HepG2 (cell line): ENCODE measurements around the gene ACE. TPM values are rescaled to one million over a fixed set of nuclear protein-coding genes. Genes with fewer than 3 reads are reported as not detected.
A peak's percentile ranks its signal among the peaks of the same experiment; 100 is the strongest.

Experiments used
- BHLHE40 ChIP-seq: IDR thresholded peaks from 2 replicates; pipeline ENCODE4 v1.6.1; 2011; ENCODE audit warnings: low read length, improper control_type of control experiment
- FOXO1 ChIP-seq: sonication (generic); formaldehyde crosslinking; IDR thresholded peaks from 2 replicates; pipeline ENCODE4 v1.4.0; 2020; ENCODE audit warnings: missing genetic modification reagents
- GPBP1L1 ChIP-seq: sonication (generic); formaldehyde crosslinking; IDR thresholded peaks from 2 replicates; pipeline ENCODE4 v1.5.0; 2020; ENCODE audit warnings: mild to moderate bottlenecking, missing genetic modification reagents
- IRF2 ChIP-seq: IDR thresholded peaks from 2 replicates; pipeline ENCODE4 v1.6.1; 2018; ENCODE audit warnings: missing genetic modification reagents, missing compliant biosample characterization
- IRF9 ChIP-seq: sonication (generic); formaldehyde crosslinking; IDR thresholded peaks from 2 replicates; pipeline ENCODE4 v1.8.0; 2022; ENCODE audit warnings: missing genetic modification reagents, mild to moderate bottlenecking, borderline replicate concordance
- ISL2 ChIP-seq: sonication (generic); formaldehyde crosslinking; IDR thresholded peaks from 2 replicates; pipeline ENCODE4 v1.5.0; 2020; ENCODE audit warnings: missing genetic modification reagents
- KAT2B ChIP-seq: fragments of 150-350 bp; IDR thresholded peaks from 2 replicates; pipeline ENCODE4 v1.6.1; 2014; ENCODE audit warnings: low read depth, low read length, borderline replicate concordance
- MEIS2 ChIP-seq: sonication (generic); formaldehyde crosslinking; IDR thresholded peaks from 2 replicates; pipeline ENCODE4 v1.9.0; 2021; ENCODE audit warnings: mild to moderate bottlenecking, missing genetic modification reagents
- MYPOP ChIP-seq: sonication (generic); formaldehyde crosslinking; IDR thresholded peaks from 2 replicates; pipeline ENCODE4 v1.8.1; 2023; ENCODE audit warnings: mild to moderate bottlenecking, moderate library complexity, missing genetic modification reagents
- PLRG1 ChIP-seq: fragments of 450-650 bp; conservative IDR thresholded peaks from 2 replicates; pipeline ENCODE4 v1.6.1; 2016
- RAD21 ChIP-seq: fragments of 450-650 bp; formaldehyde crosslinking; IDR thresholded peaks from 2 replicates; pipeline ENCODE4 v1.5.0; 2020; ENCODE audit warnings: mild to moderate bottlenecking
- SCMH1 ChIP-seq: sonication (generic); formaldehyde crosslinking; IDR thresholded peaks from 2 replicates; pipeline ENCODE4 v1.9.0; 2021; ENCODE audit warnings: missing genetic modification reagents, mild to moderate bottlenecking, borderline replicate concordance
- SMARCE1 ChIP-seq: fragments of 450-650 bp; IDR thresholded peaks from 2 replicates; pipeline ENCODE4 v1.6.1; 2017; ENCODE audit warnings: borderline replicate concordance
- ZBTB2 ChIP-seq: sonication (generic); formaldehyde crosslinking; IDR thresholded peaks from 2 replicates; pipeline ENCODE4 v1.8.0; 2022; ENCODE audit warnings: low read depth, missing genetic modification reagents
- ZBTB4 ChIP-seq: sonication (generic); formaldehyde crosslinking; IDR thresholded peaks from 2 replicates; pipeline ENCODE4 v1.4.0; 2020; ENCODE audit warnings: missing genetic modification reagents, mild to moderate bottlenecking, borderline replicate concordance
- ZFP62 ChIP-seq: sonication (generic); formaldehyde crosslinking; IDR thresholded peaks from 2 replicates; pipeline ENCODE4 v1.4.0; 2020; ENCODE audit warnings: missing genetic modification reagents
- ZNF430 ChIP-seq: sonication (generic); formaldehyde crosslinking; IDR thresholded peaks from 2 replicates; pipeline ENCODE4 v1.9.0; 2021; ENCODE audit warnings: mild to moderate bottlenecking, missing genetic modification reagents
- ZNF451 ChIP-seq: sonication (generic); formaldehyde crosslinking; IDR thresholded peaks from 2 replicates; pipeline ENCODE4 v1.5.0; 2020; ENCODE audit warnings: mild to moderate bottlenecking, missing genetic modification reagents
- ZNF496 ChIP-seq: sonication (generic); formaldehyde crosslinking; IDR thresholded peaks from 2 replicates; pipeline ENCODE4 v1.8.1; 2023; ENCODE audit warnings: mild to moderate bottlenecking, moderate library complexity, missing genetic modification reagents; ENCODE audit not compliant: insufficient replicate concordance
- ZNF629 ChIP-seq: sonication (generic); formaldehyde crosslinking; conservative IDR thresholded peaks from 2 replicates; pipeline ENCODE4 v1.5.0; 2020; ENCODE audit warnings: missing genetic modification reagents
- ZNF713 ChIP-seq: sonication (generic); formaldehyde crosslinking; IDR thresholded peaks from 2 replicates; pipeline ENCODE4 v1.4.0; 2020; ENCODE audit warnings: mild to moderate bottlenecking, missing genetic modification reagents
- ZNF772 ChIP-seq: sonication (generic); formaldehyde crosslinking; IDR thresholded peaks from 2 replicates; pipeline ENCODE4 v1.5.0; 2020; ENCODE audit warnings: mild to moderate bottlenecking, missing genetic modification reagents
- polyA plus RNA-seq, 8 experiments: library from polyadenylated mRNA; depleted of rRNA in 3 of 8; stranded (reverse) in 7 of 8; unstranded in 1 of 8; fragments of >200 nt; fragmentation: Illumina TruSeq in 4 of 8; extraction: Trizol in 4 of 8; gene quantifications; 2 replicates each; pipeline versions ENCODE4 v1.2.1 to v1.2.3, GENCODE V29; 2011 to 2016; ENCODE audit warnings: low read depth in 4 of 8, missing spikeins in 1 of 8, mixed read lengths in 1 of 8; ENCODE audit not compliant: insufficient read depth in 1 of 8
- total RNA-seq, 5 experiments: library from RNA; depleted of rRNA; stranded (reverse); fragments of >200 nt; fragmentation: Illumina TruSeq; extraction: Trizol; gene quantifications; 2 replicates each; pipeline ENCODE4 v1.2.3, GENCODE V29; 2016; ENCODE audit warnings: low read depth in 1 of 5

Gene ACE
- total and polyA plus RNA-seq, 2 of the 13 experiments (the other 11 are each of a cell fraction or from before 2014, with no cell fraction given), result 0.08 to 0.13 TPM

- TF ChIP-seq SMARCE1, result no peak
- TF ChIP-seq IRF9 (CRISPR knock-in tag), result peak; percentile 36; the same call in 1 of the 2 replicates
- peak; percentile 81 for TF ChIP-seq ZNF430
- TF ChIP-seq ZBTB4 (CRISPR knock-in tag), result peak; percentile 40; the same call in 1 of the 2 replicates
- peak; percentile 66 for TF ChIP-seq ZNF629 (CRISPR knock-in tag)
- no peak for TF ChIP-seq ZFP62 (CRISPR knock-in tag)
- TF ChIP-seq ZNF772, result peak; percentile 72; the same call in 1 of the 2 replicates
- TF ChIP-seq SCMH1 (CRISPR knock-in tag), result no peak
- TF ChIP-seq ZNF451 (CRISPR knock-in tag), result peak; percentile 47; the same call in 1 of the 2 replicates
- TF ChIP-seq PLRG1, result no peak
- peak; percentile 86 for TF ChIP-seq MEIS2 (CRISPR knock-in tag)
- no peak for TF ChIP-seq ZNF496 (CRISPR knock-in tag)
- peak; percentile 84 for TF ChIP-seq MYPOP (CRISPR knock-in tag)
- TF ChIP-seq IRF2 (CRISPR knock-in tag), result peak; percentile 78
- no peak for TF ChIP-seq BHLHE40
- TF ChIP-seq KAT2B, result no peak
- TF ChIP-seq ZBTB2 (CRISPR knock-in tag), result no peak
- TF ChIP-seq ISL2 (CRISPR knock-in tag), result peak; percentile 94
- TF ChIP-seq RAD21 (CRISPR knock-in tag), result no peak; the same call in 1 of the 2 replicates
- TF ChIP-seq FOXO1 (CRISPR knock-in tag), result peak; percentile 15; the same call in 1 of the 2 replicates
- TF ChIP-seq GPBP1L1 (CRISPR knock-in tag), result no peak
- TF ChIP-seq ZNF713 (CRISPR knock-in tag), result no peak
Observed at GRCh38 chr17:63531022-63531965, 54.4 kb downstream of the ACE start (continued).
